NCI-H128 (cell line): ENCODE results near the gene MYBPC1.
"Not testable (repeated sequence)": the region's sequence is repeated elsewhere in the genome, so short reads cannot be mapped to it uniquely, and the experiment has no call there.

Experiments
- DNase-seq: peaks from one replicate; lab custom pipeline; 2025; ENCODE audit not compliant: unreplicated experiment; lab: John Stamatoyannopoulos, UW

Gene MYBPC1

DNA sequence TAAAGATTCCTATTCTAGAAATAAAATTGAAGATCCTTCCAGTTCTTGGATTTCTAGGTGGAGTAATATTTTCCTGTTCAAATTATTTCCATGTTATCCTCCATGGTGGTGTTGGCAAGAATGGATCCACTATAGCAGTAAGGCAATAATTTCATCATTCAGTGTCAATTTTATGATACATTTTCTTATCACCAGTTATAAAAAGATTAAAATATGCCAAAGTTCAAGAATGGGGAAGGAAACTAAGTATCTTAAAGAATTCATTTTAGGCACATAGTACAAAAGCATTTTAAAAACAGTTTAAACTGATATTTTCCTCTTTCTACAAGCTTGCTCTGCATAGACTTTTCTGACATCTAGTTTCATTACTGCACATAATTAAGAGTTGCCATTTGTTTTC, 125.3 kb downstream of the MYBPC1 start:
- DNase-seq, result no peak

DNA sequence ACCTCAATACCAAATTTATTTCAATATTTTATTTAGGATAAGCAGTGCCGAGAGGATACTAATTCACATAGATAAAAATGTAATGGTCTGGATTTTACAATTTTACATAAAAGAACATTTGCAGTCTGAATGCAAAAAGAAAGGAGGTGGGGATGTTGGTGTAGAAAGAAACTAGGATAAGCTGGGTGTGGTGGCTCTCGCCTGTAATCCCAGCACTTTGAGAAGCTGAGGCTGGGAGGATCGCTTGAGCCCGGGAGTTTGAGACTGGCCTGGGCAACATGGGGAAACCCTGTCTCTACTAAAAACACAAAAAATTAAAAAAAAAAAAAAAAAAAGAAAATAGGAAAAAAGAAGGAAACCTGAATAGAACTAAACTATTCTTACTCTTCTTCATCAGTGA, 127.6 kb downstream of the MYBPC1 start:
- no peak for DNase-seq

DNA sequence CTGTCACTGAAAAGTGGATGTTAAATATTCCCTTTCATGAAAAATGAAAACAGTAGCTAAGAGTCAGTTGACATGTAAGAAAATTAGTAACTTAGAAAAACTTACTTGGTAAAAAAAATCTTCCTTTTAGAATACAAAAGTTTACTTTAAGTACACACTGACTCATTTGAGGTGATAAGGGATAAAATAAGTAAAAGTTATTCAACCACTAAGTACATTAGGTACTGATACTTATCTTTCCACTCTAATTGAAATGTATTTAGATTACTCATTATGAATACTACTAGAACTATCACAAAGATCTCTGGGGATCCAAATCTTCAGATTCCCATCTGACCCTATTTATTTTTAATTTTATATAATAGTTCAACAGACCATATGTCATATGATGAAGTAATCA, 132.3 kb downstream of the MYBPC1 start:
- DNase-seq, result no peak

DNA sequence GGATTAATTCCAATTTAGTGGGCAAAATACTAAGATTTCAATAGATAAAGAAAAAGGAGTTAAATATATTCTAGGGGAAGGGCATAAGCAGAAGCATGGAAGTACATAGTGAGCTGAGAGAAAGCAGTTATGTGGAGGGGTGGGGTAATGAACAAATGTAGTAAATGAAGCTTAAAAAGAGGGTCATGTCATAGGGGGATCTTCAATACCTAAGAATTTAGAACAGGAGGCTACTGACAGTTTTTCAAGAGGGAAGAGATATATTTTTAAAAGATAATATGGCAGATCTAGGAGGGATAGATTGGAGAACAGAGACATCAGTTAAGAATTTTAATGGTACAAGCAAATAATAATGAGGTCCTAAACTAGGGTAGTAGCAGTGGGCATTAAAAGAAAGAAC, 135.1 kb downstream of the MYBPC1 start:
- DNase-seq, result no peak

DNA sequence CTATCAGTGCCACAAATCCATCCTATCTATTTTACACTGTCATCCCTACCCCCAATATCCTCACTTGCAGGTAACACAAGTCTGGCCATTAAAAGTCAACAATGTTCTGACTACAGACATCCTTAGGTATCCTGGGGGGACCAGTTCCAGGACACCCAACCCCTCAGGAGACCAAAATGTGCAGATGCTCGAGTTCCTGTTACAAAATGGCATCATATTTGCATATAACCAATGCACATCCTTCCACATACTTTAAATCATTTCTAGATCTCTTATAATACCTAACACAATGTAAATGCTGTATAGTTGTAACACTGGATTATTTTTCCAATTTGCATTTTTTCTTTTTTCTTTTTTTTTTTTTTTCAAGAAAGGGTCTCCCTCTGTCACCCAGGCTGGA, 137.5 kb downstream of the MYBPC1 start:
- DNase-seq, result no peak

DNA sequence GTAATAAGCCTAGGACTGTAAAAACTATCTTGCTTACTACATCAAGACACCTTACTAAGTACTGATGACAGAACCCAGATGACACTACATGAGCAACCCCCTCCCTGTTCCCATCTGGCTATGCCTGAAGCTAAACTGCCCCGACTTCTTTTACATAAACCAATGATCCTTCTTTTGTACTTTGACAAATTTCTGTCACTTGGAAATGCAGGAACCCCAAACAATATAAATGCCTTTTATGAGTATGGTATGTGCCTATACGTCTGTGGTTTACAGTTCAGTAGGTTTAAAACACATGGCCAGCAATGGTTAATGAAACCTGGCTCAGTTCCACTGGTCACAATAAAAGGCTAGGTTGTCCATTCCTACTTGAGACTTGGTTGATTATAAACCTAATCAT, 138.4 kb downstream of the MYBPC1 start:
- no peak for DNase-seq

DNA sequence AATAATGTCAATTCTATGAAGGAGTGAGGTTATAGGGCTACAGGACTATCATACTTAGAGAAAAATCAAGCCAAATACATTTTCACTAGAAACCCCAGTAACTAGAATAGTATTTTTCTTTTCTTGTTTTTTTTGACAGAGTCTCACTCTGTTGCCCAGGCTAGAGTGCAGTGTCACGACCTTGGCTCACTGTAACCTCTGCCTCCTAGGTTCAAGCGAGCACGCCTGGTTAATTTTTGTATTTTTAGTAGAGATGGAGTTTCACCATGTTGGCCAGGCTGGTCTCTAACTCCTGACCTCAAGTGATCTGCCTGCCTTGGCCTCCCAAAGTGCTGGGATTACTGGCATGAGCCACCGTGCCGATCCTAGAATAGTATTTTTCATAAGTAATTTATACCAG, 139.7 kb downstream of the MYBPC1 start:
- not testable (repeated sequence) for DNase-seq
